GM23338 (cell line): ENCODE results near the gene TMEM222. TPM values are rescaled to one million over a fixed set of nuclear protein-coding genes. Genes with fewer than 3 reads are reported as not detected.
A peak's percentile ranks its signal among the peaks of the same experiment; 100 is the strongest.

Experiments used
- ATAC-seq: fragments of 200-7000 bp; cut with Tn5 transposase; 3 replicates; pipeline ENCODE4 v1.9.1; 2020
- DNase-seq: peaks from one replicate; pipeline ENCODE4 v3.0.0-alpha.2; 2015; ENCODE audit warnings: low spot score
- H2AFZ ChIP-seq: fragments of 200-600 bp; sonication (generic); 2 replicates; pipeline ENCODE4 v1.8.0; 2016; ENCODE audit warnings: antibody characterized with exemption, mild to moderate bottlenecking, moderate library complexity
- H3F3A ChIP-seq: fragments of 200-600 bp; sonication (generic); replicated peaks from 2 replicates; pipeline ENCODE4 v1.8.0; 2017; ENCODE audit warnings: antibody characterized with exemption, mixed run types, low read depth
- H3K27ac ChIP-seq: fragments of 200-600 bp; sonication (generic); 2 replicates; pipeline ENCODE4 v1.6.1; 2016; ENCODE audit warnings: low read depth
- H3K27me3 ChIP-seq: fragments of 200-600 bp; sonication (generic); 2 replicates; pipeline ENCODE4 v1.8.0; 2016; ENCODE audit warnings: mild to moderate bottlenecking, mixed run types, moderate library complexity; ENCODE audit not compliant: insufficient read depth
- H3K36me3 ChIP-seq: fragments of 200-600 bp; sonication (generic); 2 replicates; pipeline ENCODE4 v1.8.0; 2016; ENCODE audit warnings: mild to moderate bottlenecking; ENCODE audit not compliant: insufficient read depth
- H3K4me1 ChIP-seq: fragments of 200-600 bp; sonication (generic); 2 replicates; pipeline ENCODE4 v1.8.0; 2016; ENCODE audit warnings: mild to moderate bottlenecking, moderate library complexity; ENCODE audit not compliant: insufficient read depth
- H3K4me2 ChIP-seq: fragments of 200-600 bp; sonication (generic); 2 replicates; pipeline ENCODE4 v1.7.1; 2017; ENCODE audit warnings: mixed run types
- H3K4me3 ChIP-seq: fragments of 200-600 bp; sonication (generic); 2 replicates; pipeline ENCODE4 v1.6.1; 2016; ENCODE audit warnings: mixed run types
- H3K79me2 ChIP-seq: fragments of 200-600 bp; sonication (generic); replicated peaks from 2 replicates; pipeline ENCODE4 v1.8.0; 2017; ENCODE audit warnings: mild to moderate bottlenecking; ENCODE audit not compliant: insufficient read depth
- H3K9me2 ChIP-seq: fragments of 200-600 bp; sonication (generic); 2 replicates; pipeline ENCODE4 v1.8.0; 2017; ENCODE audit not compliant: insufficient read depth
- H4K20me1 ChIP-seq: fragments of 200-600 bp; sonication (generic); replicated peaks from 2 replicates; pipeline ENCODE4 v1.8.0; 2017; ENCODE audit warnings: mild to moderate bottlenecking; ENCODE audit not compliant: insufficient read depth
- H3K27ac Mint-ChIP-seq: 2 replicates; pipeline ENCODE4 v1.8.0; 2020; ENCODE audit warnings: inconsistent platforms, mild to moderate bottlenecking, moderate library complexity, mixed read lengths
- H3K27me3 Mint-ChIP-seq: 3 replicates; pipeline ENCODE4 v1.8.0; 2022; ENCODE audit warnings: low read depth, mild to moderate bottlenecking, moderate library complexity, mixed read lengths, inconsistent platforms; ENCODE audit not compliant: insufficient read depth, poor library complexity
- H3K36me3 Mint-ChIP-seq: 3 replicates; pipeline ENCODE4 v1.8.0; 2021; ENCODE audit warnings: low read depth, mild to moderate bottlenecking, inconsistent platforms, moderate library complexity, mixed read lengths
- H3K4me1 Mint-ChIP-seq: 3 replicates; pipeline ENCODE4 v1.8.0; 2020; ENCODE audit warnings: mild to moderate bottlenecking, inconsistent platforms, mixed read lengths
- H3K4me3 Mint-ChIP-seq: 3 replicates; pipeline ENCODE4 v1.8.0; 2021; ENCODE audit warnings: moderate library complexity, mild to moderate bottlenecking, inconsistent platforms, mixed read lengths
- H3K9me3 Mint-ChIP-seq: 3 replicates; pipeline ENCODE4 v1.8.0; 2020; ENCODE audit warnings: moderate library complexity, mild to moderate bottlenecking, inconsistent platforms, mixed read lengths
- CREB1 ChIP-seq: fragments of 250-450 bp; sonication (Bioruptor Pico); IDR thresholded peaks from 2 replicates; pipeline ENCODE4 v1.5.0; 2020; ENCODE audit warnings: low read depth, mild to moderate bottlenecking, moderate library complexity
- CTCF ChIP-seq, 2 experiments: fragments of 200-600 bp in 1 of 2; sonication (generic) in 1 of 2; conservative IDR thresholded peaks; 2 replicates each; pipeline versions ENCODE4 v1.5.1 to v1.6.1; 2016 to 2017; ENCODE audit warnings: antibody characterized with exemption in 2 of 2, low read depth in 2 of 2, mild to moderate bottlenecking in 2 of 2, moderate library complexity in 1 of 2
- ETS1 ChIP-seq: IDR thresholded peaks from 2 replicates; pipeline ENCODE4 v1.6.1; 2016; ENCODE audit warnings: antibody characterized with exemption
- EZH2phosphoT487 ChIP-seq: fragments of 200-600 bp; sonication (generic); IDR thresholded peaks from one replicate; pipeline ENCODE4 v1.8.1; 2018; ENCODE audit warnings: antibody characterized with exemption; ENCODE audit not compliant: unreplicated experiment
- JUNB ChIP-seq: IDR thresholded peaks from one replicate; pipeline ENCODE4 v1.6.1; 2016; ENCODE audit warnings: antibody characterized with exemption; ENCODE audit not compliant: unreplicated experiment
- NANOG ChIP-seq: IDR thresholded peaks from 2 replicates; pipeline ENCODE4 v1.6.1; 2016; ENCODE audit warnings: antibody characterized with exemption, borderline replicate concordance
- POLR2AphosphoS5 ChIP-seq: IDR thresholded peaks from 2 replicates; pipeline ENCODE4 v1.6.1; 2016; ENCODE audit warnings: antibody characterized with exemption, low read depth
- REST ChIP-seq: IDR thresholded peaks from one replicate; pipeline ENCODE4 v1.6.1; 2018; ENCODE audit warnings: antibody characterized with exemption; ENCODE audit not compliant: unreplicated experiment
- STAT1 ChIP-seq: IDR thresholded peaks from one replicate; pipeline ENCODE4 v1.6.1; 2016; ENCODE audit warnings: antibody characterized with exemption; ENCODE audit not compliant: unreplicated experiment
- ZNF114 ChIP-seq: fragments of 250-450 bp; sonication (Bioruptor Pico); IDR thresholded peaks from 2 replicates; pipeline ENCODE4 v1.5.0; 2020; ENCODE audit warnings: mild to moderate bottlenecking, moderate library complexity
- ZNF331 ChIP-seq: fragments of 250-450 bp; sonication (Bioruptor Pico); IDR thresholded peaks from 2 replicates; pipeline ENCODE4 v1.5.0; 2020; ENCODE audit warnings: low read depth, mild to moderate bottlenecking, moderate library complexity
- ZNF462 ChIP-seq: fragments of 250-450 bp; sonication (Bioruptor Pico); IDR thresholded peaks from 2 replicates; pipeline ENCODE4 v1.5.0; 2020; ENCODE audit warnings: mild to moderate bottlenecking, moderate library complexity
- polyA plus RNA-seq: library from polyadenylated mRNA; unstranded; fragments of >200 nt; fragmentation: Nextera tagmentation; extraction: Ambion mirVana; gene quantifications from 2 replicates; pipeline ENCODE4 v1.2.1, GENCODE V29; 2016
- total RNA-seq: library from RNA; depleted of rRNA; stranded (reverse); fragments of >200 nt; shearing (Covaris generic); gene quantifications from 2 replicates; pipeline ENCODE4 v1.2.3, GENCODE V29; 2014

Gene TMEM222
- total and polyA plus RNA-seq, 2 experiments from 2014 or later, result 17.8 to 22.6 TPM

GRCh38 chr1:27322569-27323240 lies 742 bp downstream of the TMEM222 start:
- Histone ChIP-seq H3K4me3 (peak overlapping the region; percentile 99), H2AFZ (peak overlapping the region; percentile 97), H3K4me2 (peak overlapping the region; percentile 95), H4K20me1 (peaks cover 13% of the 10 kb centered on the region), H3F3A (peaks cover 13% of the 10 kb centered on the region; the same call in 1 of the 2 replicates), H3K79me2 (peaks cover 53% of the 10 kb centered on the region), H3K36me3 (no peaks in the 10 kb centered on the region), H3K27ac (peak overlapping the region; percentile 93), H3K27me3 (no peaks in the 10 kb centered on the region), H3K9me2 (no peaks in the 10 kb centered on the region), H3K4me1 (peaks cover 11% of the 10 kb centered on the region; the same call in 1 of the 2 replicates)
- Mint-ChIP-seq H3K4me3 (peak overlapping the region; percentile 99), H3K27ac (peak overlapping the region; percentile 99), H3K9me3 (no peaks in the 10 kb centered on the region), H3K36me3 (peaks cover 26% of the 10 kb centered on the region), H3K4me1 (peaks cover 7% of the 10 kb centered on the region; the same call in 2 of the 3 replicates), H3K27me3 (peaks cover 7% of the 10 kb centered on the region)
- ATAC-seq, result no peak
- no peak for DNase-seq
- no peak for TF ChIP-seq STAT1
- no peak for TF ChIP-seq EZH2phosphoT487
- TF ChIP-seq JUNB, result no peak
- TF ChIP-seq ZNF462 (CRISPR knock-in tag), result no peak
- TF ChIP-seq NANOG, result no peak
- no peak for TF ChIP-seq CTCF (conservative IDR thresholded peaks at IDR 0.05; ENCODE audit: low read depth in 2 of 2)
- no peak for TF ChIP-seq POLR2AphosphoS5
- no peak for TF ChIP-seq CREB1 (CRISPR knock-in tag)
- no peak for TF ChIP-seq ZNF331 (CRISPR knock-in tag)
- TF ChIP-seq REST, result no peak
- no peak for TF ChIP-seq ETS1
- TF ChIP-seq ZNF114 (CRISPR knock-in tag), result no peak
